ENCODE results near the gene PRKAR1B. TPM values are rescaled to one million over a fixed set of nuclear protein-coding genes. Genes with fewer than 3 reads are reported as not detected.

Gene PRKAR1B
- total RNA-seq (100 to 1,000 TPM in 1 of 2 donors, 10 to 100 TPM in 1; 53.1 to 105 TPM), polyA plus RNA-seq (ENCODE audit: insufficient read length in 2 of 2) (100 to 1,000 TPM; 220 to 238 TPM)
- long read RNA-seq, donor 1, transcript PRKAR1B-201 (11 exons, 2,007 nt) = major isoform, 45 of 62 reads
- long read RNA-seq, donor 1, transcript PRKAR1B-211 (11 exons, 2,533 nt) = minor isoform, 6 of 62 reads
- long read RNA-seq, donor 1, partial matches to known transcripts = 5 of 62 reads
- long read RNA-seq, donor 1, other reads (novel, unspliced or antisense) = 0 of 62 reads
- long read RNA-seq, donor 2, transcript PRKAR1B-201 (11 exons, 2,007 nt) = major isoform, 19 of 19 reads
- long read RNA-seq, donor 2, partial matches to known transcripts = 0 of 19 reads
- long read RNA-seq, donor 2, other reads (novel, unspliced or antisense) = 0 of 19 reads
- long read RNA-seq, donor 3, transcript PRKAR1B-201 (11 exons, 2,007 nt) = major isoform, 18 of 20 reads
- long read RNA-seq, donor 3, partial matches to known transcripts = 0 of 20 reads
- long read RNA-seq, donor 3, other reads (novel, unspliced or antisense) = 0 of 20 reads
- long read RNA-seq, donor 4, transcript PRKAR1B-201 (11 exons, 2,007 nt) = major isoform, 7 of 8 reads
- long read RNA-seq, donor 4, partial matches to known transcripts = 0 of 8 reads
- long read RNA-seq, donor 4, other reads (novel, unspliced or antisense) = 0 of 8 reads

DNA sequence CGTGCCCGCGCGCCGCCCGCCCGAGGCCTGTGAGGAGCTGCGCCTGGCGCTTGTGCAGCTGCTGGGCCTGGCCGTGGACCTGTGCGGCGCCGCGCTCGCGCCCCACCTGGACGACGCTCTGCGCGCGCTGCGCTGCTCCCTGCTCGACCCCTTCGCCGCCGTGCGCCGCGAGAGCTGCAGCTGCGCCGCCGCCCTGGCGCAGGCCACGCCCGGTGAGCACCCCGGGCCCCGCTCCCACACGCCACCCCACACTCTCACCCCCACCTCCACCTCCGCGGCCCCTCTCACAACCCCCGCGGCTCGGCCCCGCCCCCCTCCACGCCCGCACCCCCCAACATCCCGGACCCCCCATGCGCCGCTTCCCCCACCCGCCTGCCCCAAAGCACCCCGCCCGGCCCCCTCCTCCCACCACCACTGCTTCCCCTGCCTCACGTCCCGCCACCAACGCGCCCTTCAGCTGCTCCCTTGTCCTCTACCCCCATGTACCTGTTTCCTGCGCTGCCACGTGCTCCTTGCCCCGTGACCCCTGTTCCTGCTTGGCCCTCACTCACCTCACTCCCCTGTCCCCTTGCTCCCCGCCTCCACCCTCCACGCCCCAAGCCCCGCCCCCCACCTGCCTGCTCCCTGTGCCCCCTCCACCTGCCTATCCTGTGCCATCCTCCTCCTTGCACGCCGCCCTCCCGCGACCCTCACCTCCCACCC lies at the start of gene PRKAR1B:
TSS of gene PRKAR1B (minus strand) at position 178 of the 702 bp plus-strand sequence. CDS start 15,776 bp downstream, outside the sequence.
- H3K36me3 ChIP-seq (ENCODE audit: control insufficient read depth, insufficient read depth, low read length) = peaks cover 36% of the 10 kb centered on the region
- H3K9me3 ChIP-seq (ENCODE audit: control insufficient read depth, insufficient read depth, low read length) = no peaks in the 10 kb centered on the region
- under 1% methylated on average over 40 of the region's 66 CpGs for WGBS (ENCODE audit: insufficient coverage)
- peaks cover 29% of the 10 kb centered on the region for H3K4me1 ChIP-seq (ENCODE audit: control insufficient read depth, insufficient read depth, low read length)
- DNase-seq (ENCODE audit: low read depth in 4 of 6, low spot score in 6 of 6) = no peak
- no peak within 1 kb of the TSS for H3K27ac ChIP-seq (ENCODE audit: low read depth, low read length)
- H3K4me3 ChIP-seq (ENCODE audit: low read depth, low read length) = peak within 1 kb of the TSS; percentile 65
- H3K27me3 ChIP-seq (ENCODE audit: control insufficient read depth, insufficient read depth, low read length) = no peaks in the 10 kb centered on the region

DNA sequence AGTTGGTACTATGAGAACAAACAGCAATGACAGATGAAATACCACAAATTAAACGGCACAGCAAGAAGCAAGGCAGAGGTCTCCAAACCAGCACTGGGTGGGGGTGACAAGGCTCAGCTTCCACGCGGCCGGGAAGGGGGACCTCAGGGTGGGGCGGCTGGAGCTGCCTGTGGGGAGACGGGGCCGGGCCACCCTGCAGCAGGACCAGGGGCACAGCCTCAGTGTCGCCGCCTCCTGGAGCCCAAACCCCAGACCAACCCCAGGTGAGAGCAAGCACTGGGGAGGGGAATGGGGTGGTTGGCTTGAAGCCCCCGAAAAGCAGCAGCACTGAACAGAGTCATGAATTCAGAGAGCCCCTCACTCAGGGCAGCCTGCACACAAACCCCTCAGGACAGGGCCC lies 49.3 kb upstream of the PRKAR1B start:
- no peak for DNase-seq (ENCODE audit: low read depth in 4 of 6, low spot score in 6 of 6)
- H3K4me1 ChIP-seq (ENCODE audit: control insufficient read depth, insufficient read depth, low read length) = peaks cover 27% of the 10 kb centered on the region
- H3K4me3 ChIP-seq (ENCODE audit: low read depth, low read length) = no peak overlapping the region
- no peaks in the 10 kb centered on the region for H3K27me3 ChIP-seq (ENCODE audit: control insufficient read depth, insufficient read depth, low read length)
- peaks cover 90% of the 10 kb centered on the region for H3K36me3 ChIP-seq (ENCODE audit: control insufficient read depth, insufficient read depth, low read length)
- no peaks in the 10 kb centered on the region for H3K9me3 ChIP-seq (ENCODE audit: control insufficient read depth, insufficient read depth, low read length)
- 95% methylated on average over 6 of the region's 10 CpGs for WGBS (ENCODE audit: insufficient coverage)
- no peak overlapping the region for H3K27ac ChIP-seq (ENCODE audit: low read depth, low read length)

DNA sequence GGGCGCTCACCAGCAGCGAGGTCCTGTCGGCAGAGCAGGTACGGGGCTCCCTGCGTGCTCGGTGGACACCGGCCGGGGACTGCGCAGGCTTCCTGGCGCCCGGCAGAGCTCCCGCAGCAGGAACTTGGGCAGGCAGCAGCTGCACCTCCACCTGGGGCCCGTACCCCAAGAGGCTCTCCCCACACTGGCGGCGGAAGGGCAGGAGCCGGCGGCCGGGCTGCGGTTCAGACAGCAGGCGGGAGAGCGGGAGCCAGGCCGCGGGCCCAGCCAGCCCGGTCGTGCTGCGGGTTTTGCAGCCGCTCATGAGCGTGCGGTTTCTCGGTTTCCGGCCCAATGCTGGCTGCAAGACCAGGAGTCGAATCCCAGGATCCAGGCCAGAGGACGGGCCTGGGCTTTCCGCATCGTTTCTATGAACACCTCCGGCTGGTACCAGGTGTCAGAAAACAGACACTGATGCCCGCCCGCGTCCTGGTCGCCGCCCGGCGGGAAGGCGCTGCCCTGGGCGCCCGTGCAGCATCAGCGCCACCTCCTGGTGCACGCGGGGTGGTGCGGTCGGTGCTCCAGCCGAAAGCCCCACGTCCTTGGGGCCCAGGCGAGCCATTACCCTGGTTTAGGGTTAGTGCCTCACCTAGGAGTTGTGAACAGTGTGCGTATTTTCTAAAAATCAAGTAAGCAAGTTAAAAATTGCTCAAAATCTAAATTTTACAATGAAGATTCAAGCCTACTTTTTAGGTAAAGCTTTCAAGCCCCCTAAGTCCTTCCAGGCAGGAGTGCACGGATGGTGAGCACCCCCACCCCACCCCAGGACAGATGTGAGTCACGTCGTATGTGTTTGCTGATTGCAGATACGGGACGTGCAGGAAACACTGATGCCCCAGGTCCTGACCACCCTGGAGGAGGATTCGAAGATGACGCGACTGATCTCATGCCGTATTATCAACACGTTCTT lies 47.4 kb upstream of the PRKAR1B start:
- peak in 2 of 6 donors; percentile 69 to 74 for DNase-seq (ENCODE audit: low read depth in 4 of 6, low spot score in 6 of 6)
- H3K27ac ChIP-seq (ENCODE audit: low read depth, low read length) = no peak overlapping the region
- H3K4me1 ChIP-seq (ENCODE audit: control insufficient read depth, insufficient read depth, low read length) = peaks cover 30% of the 10 kb centered on the region
- H3K27me3 ChIP-seq (ENCODE audit: control insufficient read depth, insufficient read depth, low read length) = no peaks in the 10 kb centered on the region
- H3K36me3 ChIP-seq (ENCODE audit: control insufficient read depth, insufficient read depth, low read length) = peaks cover 93% of the 10 kb centered on the region
- 53% methylated on average over 59 of the region's 65 CpGs for WGBS (ENCODE audit: insufficient coverage)
- no peak overlapping the region for H3K4me3 ChIP-seq (ENCODE audit: low read depth, low read length)
- H3K9me3 ChIP-seq (ENCODE audit: control insufficient read depth, insufficient read depth, low read length) = no peaks in the 10 kb centered on the region

DNA sequence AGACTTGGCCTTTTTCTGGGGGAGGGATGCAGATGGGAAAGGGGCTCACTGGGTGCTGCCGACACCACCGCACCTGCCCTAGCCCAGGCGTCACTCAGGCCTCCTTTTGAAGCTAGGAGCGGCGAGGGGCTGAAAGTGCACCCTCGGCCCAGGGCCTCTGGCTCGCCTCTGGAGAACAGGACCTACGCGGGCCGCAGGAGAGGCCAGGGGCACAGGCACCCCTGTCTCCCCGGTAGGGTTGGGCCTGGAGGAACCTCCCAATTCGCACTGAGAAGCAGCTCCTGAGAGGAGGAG lies 46.5 kb upstream of the PRKAR1B start:
- peaks cover 30% of the 10 kb centered on the region for H3K4me1 ChIP-seq (ENCODE audit: control insufficient read depth, insufficient read depth, low read length)

DNA sequence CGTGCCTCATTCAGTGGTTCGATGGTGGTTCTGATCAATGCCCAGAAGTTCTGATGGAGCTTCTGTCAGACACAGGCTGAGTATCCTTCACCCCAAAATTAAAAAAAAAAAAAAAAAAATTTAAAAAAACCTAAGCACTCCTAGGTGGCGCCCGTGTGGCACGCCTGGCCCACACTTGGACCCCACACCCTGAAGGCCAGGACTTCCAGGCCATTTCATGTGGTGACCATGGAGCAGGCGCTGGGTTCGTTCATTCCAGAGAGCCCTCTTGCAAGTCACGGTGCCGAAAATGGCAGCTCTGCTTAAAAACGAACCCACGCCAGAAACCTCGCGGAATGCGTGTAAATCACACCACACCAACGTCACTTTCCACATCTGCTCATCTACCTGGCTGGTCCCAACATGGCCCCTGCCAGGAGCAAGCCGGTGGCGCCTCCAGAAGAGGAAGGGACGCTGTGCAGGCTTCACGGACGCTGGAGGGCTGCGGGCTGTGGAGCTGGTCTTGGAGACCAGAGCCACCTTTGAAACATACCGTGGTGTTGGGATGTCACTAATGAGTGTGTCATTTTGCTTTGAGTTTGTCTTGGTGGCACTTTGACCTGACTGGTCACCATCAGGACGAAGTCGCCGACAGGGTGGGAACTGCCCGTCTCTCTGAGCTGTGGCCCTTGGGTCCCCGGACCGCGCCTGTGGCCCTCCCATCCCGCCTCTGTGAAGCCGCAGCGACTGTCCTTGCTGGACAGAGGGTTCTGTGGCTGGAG lies 46.0 kb upstream of the PRKAR1B start:
- H3K36me3 ChIP-seq (ENCODE audit: control insufficient read depth, insufficient read depth, low read length) = peaks cover 95% of the 10 kb centered on the region
- WGBS (ENCODE audit: insufficient coverage) = 89% methylated on average over 32 of the region's 32 CpGs
- H3K9me3 ChIP-seq (ENCODE audit: control insufficient read depth, insufficient read depth, low read length) = no peaks in the 10 kb centered on the region
- H3K4me1 ChIP-seq (ENCODE audit: control insufficient read depth, insufficient read depth, low read length) = peaks cover 27% of the 10 kb centered on the region
- DNase-seq (ENCODE audit: low read depth in 4 of 6, low spot score in 6 of 6) = no peak
- no peak overlapping the region for H3K4me3 ChIP-seq (ENCODE audit: low read depth, low read length)
- H3K27me3 ChIP-seq (ENCODE audit: control insufficient read depth, insufficient read depth, low read length) = no peaks in the 10 kb centered on the region
- no peak overlapping the region for H3K27ac ChIP-seq (ENCODE audit: low read depth, low read length)

More for the DNA sequence above, 46.5 kb upstream of the PRKAR1B start:
- H3K27me3 ChIP-seq (ENCODE audit: control insufficient read depth, insufficient read depth, low read length) = no peaks in the 10 kb centered on the region
- H3K27ac ChIP-seq (ENCODE audit: low read depth, low read length) = no peak overlapping the region
- WGBS (ENCODE audit: insufficient coverage) = 97% methylated on average over 12 of the region's 12 CpGs
- H3K9me3 ChIP-seq (ENCODE audit: control insufficient read depth, insufficient read depth, low read length) = no peaks in the 10 kb centered on the region
- DNase-seq (ENCODE audit: low read depth in 4 of 6, low spot score in 6 of 6) = no peak
- no peak overlapping the region for H3K4me3 ChIP-seq (ENCODE audit: low read depth, low read length)
- peaks cover 94% of the 10 kb centered on the region for H3K36me3 ChIP-seq (ENCODE audit: control insufficient read depth, insufficient read depth, low read length)

DNA sequence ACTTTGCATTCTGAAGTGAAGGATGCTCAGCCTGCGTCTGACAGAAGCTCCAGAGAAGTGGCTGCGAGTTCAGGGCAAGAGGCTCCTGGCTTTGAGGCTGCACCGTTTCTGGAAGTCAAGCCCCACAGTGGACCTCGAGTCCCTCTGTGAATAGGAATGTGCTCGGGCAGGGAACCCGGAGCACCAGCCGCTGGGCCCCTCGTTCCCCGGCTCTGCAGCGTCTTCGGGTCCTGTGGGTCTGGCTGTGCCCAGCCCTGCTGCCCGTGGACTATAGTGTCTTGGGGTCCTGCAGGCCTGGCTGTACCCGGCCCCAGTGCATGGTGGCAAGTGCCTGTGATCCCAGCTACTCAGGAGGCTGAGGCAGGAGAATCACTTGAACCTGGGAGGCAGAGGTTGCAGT lies 45.3 kb upstream of the PRKAR1B start:
- no peak for DNase-seq (ENCODE audit: low read depth in 4 of 6, low spot score in 6 of 6)
- Histone ChIP-seq H3K27me3 (ENCODE audit: control insufficient read depth, insufficient read depth, low read length) (no peaks in the 10 kb centered on the region), H3K4me3 (ENCODE audit: low read depth, low read length) (no peak overlapping the region), H3K27ac (ENCODE audit: low read depth, low read length) (peak overlapping the region; percentile 82), H3K36me3 (ENCODE audit: control insufficient read depth, insufficient read depth, low read length) (peaks cover 96% of the 10 kb centered on the region), H3K9me3 (ENCODE audit: control insufficient read depth, insufficient read depth, low read length) (no peaks in the 10 kb centered on the region), H3K4me1 (ENCODE audit: control insufficient read depth, insufficient read depth, low read length) (peaks cover 25% of the 10 kb centered on the region)
- 94% methylated on average over 13 of the region's 13 CpGs for WGBS (ENCODE audit: insufficient coverage)

DNA sequence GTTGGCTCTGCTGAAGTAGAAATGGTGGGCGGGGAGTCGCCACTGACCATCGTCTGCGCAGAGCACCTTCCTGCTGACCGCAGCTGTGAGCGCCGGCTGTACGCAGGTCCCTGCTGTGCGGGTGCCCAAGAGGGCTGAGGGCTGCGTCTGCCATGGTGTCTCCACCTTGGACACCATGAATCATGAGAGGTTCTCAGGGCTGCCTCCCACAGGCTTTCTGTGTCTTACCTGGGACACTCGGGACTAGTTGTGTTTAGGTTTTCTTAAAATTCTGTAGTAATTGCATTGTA lies 44.9 kb upstream of the PRKAR1B start:
- H3K36me3 ChIP-seq (ENCODE audit: control insufficient read depth, insufficient read depth, low read length) = peaks cover 96% of the 10 kb centered on the region
- 78% methylated on average over 10 of the region's 11 CpGs for WGBS (ENCODE audit: insufficient coverage)
- no peaks in the 10 kb centered on the region for H3K9me3 ChIP-seq (ENCODE audit: control insufficient read depth, insufficient read depth, low read length)
- H3K4me3 ChIP-seq (ENCODE audit: low read depth, low read length) = no peak overlapping the region
- no peaks in the 10 kb centered on the region for H3K27me3 ChIP-seq (ENCODE audit: control insufficient read depth, insufficient read depth, low read length)
- peak overlapping the region; percentile 82 for H3K27ac ChIP-seq (ENCODE audit: low read depth, low read length)
- peaks cover 25% of the 10 kb centered on the region for H3K4me1 ChIP-seq (ENCODE audit: control insufficient read depth, insufficient read depth, low read length)
- no peak for DNase-seq (ENCODE audit: low read depth in 4 of 6, low spot score in 6 of 6)

DNA sequence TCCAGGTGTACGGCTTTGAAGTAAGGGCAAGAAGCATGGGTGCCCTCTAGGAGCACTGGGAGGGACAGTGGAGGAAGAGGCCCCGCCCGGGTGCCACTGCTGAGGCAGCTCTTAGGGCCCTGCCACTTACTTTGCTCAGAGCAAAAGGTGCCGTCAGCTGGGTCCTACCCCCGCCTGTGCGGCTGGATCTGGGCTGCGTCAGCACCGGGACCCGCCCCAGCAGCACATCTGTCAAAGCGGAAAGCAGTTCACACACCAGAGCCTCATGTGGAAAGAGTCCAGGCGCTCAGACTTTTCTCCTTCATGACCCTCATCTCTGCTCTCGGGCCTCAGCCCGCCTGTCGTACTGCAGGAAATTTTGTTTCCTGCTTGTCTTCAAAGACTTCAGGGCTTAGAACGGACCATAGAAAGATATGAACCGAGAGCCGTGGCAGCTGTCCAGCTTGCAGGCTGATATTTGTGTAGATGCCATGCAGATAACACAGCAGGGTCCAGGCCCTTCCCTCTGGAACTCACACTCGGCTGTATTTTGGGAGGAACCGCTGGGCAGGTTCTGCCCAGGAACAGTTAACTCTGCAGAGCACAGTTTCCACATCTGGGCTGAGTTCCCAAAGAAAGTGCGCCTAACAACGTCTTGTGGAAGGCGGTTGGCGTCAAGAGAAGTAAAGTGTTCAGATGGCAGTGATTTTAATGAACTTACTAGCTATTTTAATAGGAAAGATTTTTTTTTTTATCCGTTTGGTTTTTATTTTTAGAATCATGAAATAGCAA lies 44.3 kb upstream of the PRKAR1B start:
- no peak overlapping the region for H3K4me3 ChIP-seq (ENCODE audit: low read depth, low read length)
- peak overlapping the region; percentile 82 for H3K27ac ChIP-seq (ENCODE audit: low read depth, low read length)
- no peaks in the 10 kb centered on the region for H3K27me3 ChIP-seq (ENCODE audit: control insufficient read depth, insufficient read depth, low read length)
- WGBS (ENCODE audit: insufficient coverage) = 70% methylated on average over 22 of the region's 24 CpGs
- peak in 1 of 6 donors; percentile 66 for DNase-seq (ENCODE audit: low read depth in 4 of 6, low spot score in 6 of 6)
- H3K4me1 ChIP-seq (ENCODE audit: control insufficient read depth, insufficient read depth, low read length) = peaks cover 25% of the 10 kb centered on the region
- no peaks in the 10 kb centered on the region for H3K9me3 ChIP-seq (ENCODE audit: control insufficient read depth, insufficient read depth, low read length)
- peaks cover 96% of the 10 kb centered on the region for H3K36me3 ChIP-seq (ENCODE audit: control insufficient read depth, insufficient read depth, low read length)

Measured in spinal cord (tissue), 10 donors.